ENCODE measurements around the gene IPO5.

The IPO5 gene

GRCh38 chr13:98059276-98059675 is 105.8 kb downstream of the IPO5 start:
- no peak for DNase-seq
- ATAC-seq (replicated peaks), result no peak
- peaks cover 13 to 27% of the 10 kb centered on the region in 2 donors for H3K27me3 Mint-ChIP-seq
- H3K9me3 Mint-ChIP-seq, result no peaks in the 10 kb centered on the region
- H3K27ac Mint-ChIP-seq, result no peak overlapping the region
- H3K4me1 Mint-ChIP-seq (ENCODE audit: low read depth in 2 of 2), result no peaks in the 10 kb centered on the region
- no peaks in the 10 kb centered on the region for H3K36me3 Mint-ChIP-seq (ENCODE audit: insufficient read depth)
- H3K4me3 Mint-ChIP-seq, result no peak overlapping the region

DNA sequence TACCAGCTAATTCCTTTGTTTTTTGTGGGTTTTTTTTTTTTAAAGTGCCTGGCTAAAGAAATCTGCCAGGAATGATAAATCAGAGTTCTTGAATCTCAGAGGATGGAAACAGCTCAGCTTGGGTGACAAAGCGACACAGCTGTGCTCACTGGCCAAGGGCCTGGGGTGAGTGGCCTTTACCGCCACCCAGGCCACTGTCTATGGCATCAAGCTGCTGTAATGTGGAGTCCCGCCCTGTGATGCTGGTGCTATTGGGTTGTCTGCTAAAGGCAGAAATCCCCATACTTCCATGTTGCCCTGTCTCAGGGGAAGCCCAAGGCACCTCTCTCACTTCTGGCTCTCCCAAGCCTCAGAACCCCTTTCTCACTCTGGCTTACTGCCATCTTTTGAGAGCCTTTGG is 106.8 kb downstream of the IPO5 start:
- Mint-ChIP-seq H3K36me3 (ENCODE audit: insufficient read depth) (peaks cover 1% of the 10 kb centered on the region), H3K27me3 (peaks cover 12 to 20% of the 10 kb centered on the region in 2 donors), H3K4me3 (no peak overlapping the region), H3K27ac (no peak overlapping the region), H3K9me3 (no peaks in the 10 kb centered on the region), H3K4me1 (ENCODE audit: low read depth in 2 of 2) (no peaks in the 10 kb centered on the region)
- ATAC-seq (replicated peaks) (no peak), DNase-seq (no peak)

DNA sequence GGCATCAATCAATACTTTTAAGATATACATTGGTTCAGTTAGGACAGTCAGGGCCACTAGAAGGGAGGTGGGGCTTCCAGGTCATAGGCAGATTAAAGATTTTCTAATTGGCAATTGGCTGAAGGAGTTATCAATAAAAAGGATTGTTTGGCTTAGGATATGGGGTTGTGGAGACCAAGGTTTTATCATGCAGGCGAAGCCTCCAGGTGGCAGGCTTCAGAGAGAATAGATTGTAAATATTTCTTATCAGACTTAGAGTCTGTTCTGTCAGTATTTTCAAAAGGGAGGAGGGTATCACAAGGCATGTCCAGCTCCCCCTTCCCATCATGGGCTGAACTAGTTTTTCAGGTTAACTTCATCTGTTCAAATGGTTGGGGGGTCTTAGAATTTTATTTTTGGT is 112.0 kb downstream of the IPO5 start:
- H3K4me1 Mint-ChIP-seq (ENCODE audit: low read depth in 2 of 2), result no peaks in the 10 kb centered on the region
- peaks cover 3% of the 10 kb centered on the region for H3K36me3 Mint-ChIP-seq (ENCODE audit: insufficient read depth)

GRCh38 chr13:98066636-98067035 is 113.2 kb downstream of the IPO5 start:
- Mint-ChIP-seq H3K4me3 (no peak overlapping the region), H3K4me1 (ENCODE audit: low read depth in 2 of 2) (no peaks in the 10 kb centered on the region), H3K27me3 (peaks cover 13 to 23% of the 10 kb centered on the region in 2 donors), H3K36me3 (ENCODE audit: insufficient read depth) (peaks cover 3% of the 10 kb centered on the region), H3K27ac (no peak overlapping the region), H3K9me3 (no peaks in the 10 kb centered on the region)
- no peak for ATAC-seq (replicated peaks)
- no peak for DNase-seq

More for the DNA sequence above, 112.0 kb downstream of the IPO5 start:
- DNase-seq (no peak), ATAC-seq (replicated peaks) (no peak)
- no peak overlapping the region for H3K27ac Mint-ChIP-seq
- H3K27me3 Mint-ChIP-seq, result peaks cover 7 to 23% of the 10 kb centered on the region in 2 donors
- no peaks in the 10 kb centered on the region for H3K9me3 Mint-ChIP-seq
- no peak overlapping the region for H3K4me3 Mint-ChIP-seq

DNA sequence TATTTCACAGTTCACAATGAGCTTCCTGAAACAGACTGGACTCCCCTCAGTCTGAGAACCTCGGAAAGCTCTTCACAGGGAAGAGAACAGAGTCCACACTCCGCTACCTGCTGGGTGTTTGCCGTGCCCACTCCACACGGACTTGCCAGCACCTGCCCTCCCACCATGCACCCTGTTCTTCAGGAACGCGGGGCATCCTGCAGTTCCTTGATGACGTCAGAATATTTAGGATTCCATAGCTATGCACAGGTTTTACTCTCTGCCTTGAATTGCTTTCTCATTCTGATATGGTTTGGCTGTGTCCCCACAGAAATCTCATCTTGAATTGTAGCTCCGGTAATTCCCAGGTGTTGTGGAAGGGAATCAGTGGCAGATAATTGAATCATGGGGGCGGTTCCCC is 115.0 kb downstream of the IPO5 start:
- Mint-ChIP-seq H3K27ac (no peak overlapping the region), H3K36me3 (ENCODE audit: insufficient read depth) (peaks cover 3% of the 10 kb centered on the region), H3K4me1 (ENCODE audit: low read depth in 2 of 2) (no peaks in the 10 kb centered on the region), H3K27me3 (peaks cover 13 to 32% of the 10 kb centered on the region in 2 donors), H3K9me3 (no peaks in the 10 kb centered on the region), H3K4me3 (no peak overlapping the region)
- ATAC-seq (replicated peaks) (no peak), DNase-seq (no peak)

DNA sequence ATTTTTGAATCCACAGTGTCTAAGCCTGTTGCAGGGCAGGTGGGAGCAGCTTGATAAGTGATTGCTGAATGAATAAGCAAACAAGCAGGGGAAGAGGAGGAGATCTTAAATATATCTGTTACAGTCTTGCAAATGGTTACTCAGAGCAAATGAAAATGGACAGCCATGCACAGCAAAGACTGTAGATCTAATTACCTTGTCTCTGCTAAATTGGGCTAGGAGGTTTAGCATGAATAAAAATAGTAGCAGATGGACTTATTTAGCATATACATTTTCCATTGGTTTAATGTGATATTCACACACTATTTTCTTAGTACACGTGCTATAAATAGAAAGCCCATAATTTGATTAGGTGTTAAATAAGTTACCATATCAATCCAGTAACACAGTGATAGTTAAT is 116.5 kb downstream of the IPO5 start:
- ATAC-seq (replicated peaks) (no peak), DNase-seq (no peak)
- Mint-ChIP-seq H3K36me3 (ENCODE audit: insufficient read depth) (peaks cover 6% of the 10 kb centered on the region), H3K27ac (no peak overlapping the region), H3K4me3 (no peak overlapping the region), H3K9me3 (no peaks in the 10 kb centered on the region), H3K4me1 (ENCODE audit: low read depth in 2 of 2) (no peaks in the 10 kb centered on the region), H3K27me3 (peaks cover 17 to 37% of the 10 kb centered on the region in 2 donors)

DNA sequence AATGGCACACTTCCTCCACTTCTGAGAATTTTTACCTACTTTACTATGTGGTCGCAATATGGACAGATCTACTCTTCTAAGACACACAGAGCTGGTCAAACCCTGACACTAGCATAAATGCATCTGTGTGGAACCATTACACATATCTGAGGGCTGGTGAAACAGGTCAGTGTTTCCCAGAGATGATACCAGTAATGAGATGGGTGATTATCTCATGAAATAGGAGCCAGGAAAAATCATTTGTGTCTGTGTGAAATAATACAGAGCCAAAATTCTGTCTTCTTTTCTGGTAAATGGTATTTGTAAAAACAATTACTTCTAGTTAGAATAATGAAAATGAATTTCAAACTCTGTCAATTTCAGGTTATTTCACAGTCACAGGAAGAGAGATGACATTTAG is 117.8 kb downstream of the IPO5 start:
- DNase-seq, result no peak
- Mint-ChIP-seq H3K27ac (no peak overlapping the region), H3K4me3 (no peak overlapping the region), H3K36me3 (ENCODE audit: insufficient read depth) (peaks cover 2% of the 10 kb centered on the region), H3K27me3 (peaks cover 17 to 40% of the 10 kb centered on the region in 2 donors), H3K9me3 (no peaks in the 10 kb centered on the region), H3K4me1 (ENCODE audit: low read depth in 2 of 2) (no peaks in the 10 kb centered on the region)
- no peak for ATAC-seq (replicated peaks)

- ATAC-seq (replicated peaks) (no peak), DNase-seq (no peak)
- Mint-ChIP-seq H3K27ac (no peak overlapping the region), H3K4me3 (no peak overlapping the region), H3K27me3 (peaks cover 19 to 39% of the 10 kb centered on the region in 2 donors), H3K36me3 (ENCODE audit: insufficient read depth) (peaks cover 2% of the 10 kb centered on the region), H3K9me3 (no peaks in the 10 kb centered on the region), H3K4me1 (ENCODE audit: low read depth in 2 of 2) (no peaks in the 10 kb centered on the region)
Measured at GRCh38 chr13:98072476-98072875, 119.0 kb downstream of the IPO5 start.

Measured in effector memory CD8-positive, alpha-beta T cell (primary cell).